Stimulated activated CD8-positive, alpha-beta memory T cell treated with anti-CD3 and anti-CD28 coated beads, Interleukin-7, amount 100 ng/mL, for 1 hour (primary cell): ENCODE data around the gene CTCFL.

Experiments used
- DNase-seq, 2 donors: peaks; one replicate each; pipeline ENCODE4 v3.0.0-alpha.2; 2020; ENCODE audit warnings: low read depth in 2 of 2

The CTCFL gene

GRCh38 chr20:57560554-57561355, 35.8 kb upstream of the CTCFL start, which contains the start of gene PCK1:
PCK1 (plus strand) TSS chr20:57561110; CDS start chr20:57561412, 302 bp downstream.
- DNase-seq = no peak

- no peak for DNase-seq
Measured at GRCh38 chr20:57559658-57560553, 35.0 kb upstream of the CTCFL start.

GRCh38 chr20:57559289-57559634, 34.3 kb upstream of the CTCFL start:
- no peak for DNase-seq

- DNase-seq = no peak
Measured at GRCh38 chr20:57558614-57559288, 33.8 kb upstream of the CTCFL start.

GRCh38 chr20:57557926-57558613, 33.1 kb upstream of the CTCFL start:
- DNase-seq = no peak

- no peak for DNase-seq
Measured at GRCh38 chr20:57556980-57557274, 32.0 kb upstream of the CTCFL start.

- DNase-seq = no peak
Measured at GRCh38 chr20:57555457-57556184, 30.7 kb upstream of the CTCFL start.

GRCh38 chr20:57553376-57554018, 28.6 kb upstream of the CTCFL start:
- no peak for DNase-seq

- DNase-seq = no peak
Measured at GRCh38 chr20:57552471-57552870, 27.5 kb upstream of the CTCFL start.

GRCh38 chr20:57548177-57549058, 23.5 kb upstream of the CTCFL start:
- DNase-seq = no peak

- no peak for DNase-seq
Measured at GRCh38 chr20:57546956-57547649, 22.2 kb upstream of the CTCFL start.

- no peak for DNase-seq
Measured at GRCh38 chr20:57545927-57546662, 21.2 kb upstream of the CTCFL start.

GRCh38 chr20:57544838-57545564, 20.1 kb upstream of the CTCFL start:
- no peak for DNase-seq

GRCh38 chr20:57543754-57544153, 18.8 kb upstream of the CTCFL start:
- DNase-seq = no peak

- no peak for DNase-seq
Measured at GRCh38 chr20:57540890-57541580, 16.1 kb upstream of the CTCFL start.

GRCh38 chr20:57539889-57540288, 14.9 kb upstream of the CTCFL start:
- no peak for DNase-seq

GRCh38 chr20:57537822-57538221, 12.9 kb upstream of the CTCFL start:
- no peak for DNase-seq
